Stimulated activated CD8-positive, alpha-beta memory T cell treated with anti-CD3 and anti-CD28 coated beads, Interleukin-12 subunit alpha, Interleukin-12 subunit beta, amount 100 ng/mL, for 1 hour (primary cell): ENCODE measurements around the gene PEX26.
"Not testable (repeated sequence)": the region's sequence is repeated elsewhere in the genome, so short reads cannot be mapped to it uniquely, and the experiment has no call there.

Source experiments
- DNase-seq: peaks from one replicate; pipeline ENCODE4 v3.0.0-alpha.2; 2020; ENCODE audit warnings: low read depth

Gene PEX26

GRCh38 chr22:18119409-18120110, 41.8 kb downstream of the PEX26 start:
- DNase-seq = no peak

- no peak for DNase-seq
Observed at GRCh38 chr22:18120857-18121256, 43.1 kb downstream of the PEX26 start.

- no peak for DNase-seq
Observed at GRCh38 chr22:18121506-18121905, 43.7 kb downstream of the PEX26 start.

- no peak for DNase-seq
Observed at GRCh38 chr22:18121954-18122554, 44.3 kb downstream of the PEX26 start.

GRCh38 chr22:18123476-18124025, 45.8 kb downstream of the PEX26 start:
- not testable (repeated sequence) for DNase-seq

GRCh38 chr22:18126606-18127005, 48.8 kb downstream of the PEX26 start:
- DNase-seq = no peak

- no peak for DNase-seq
Observed at GRCh38 chr22:18130018-18130417, 52.2 kb downstream of the PEX26 start.

GRCh38 chr22:18130699-18131429, 53.1 kb downstream of the PEX26 start:
- no peak for DNase-seq

GRCh38 chr22:18133452-18133851, 55.7 kb downstream of the PEX26 start:
- DNase-seq = no peak

GRCh38 chr22:18136563-18137320, 59.0 kb downstream of the PEX26 start:
- DNase-seq = no peak

GRCh38 chr22:18141004-18141403, 63.2 kb downstream of the PEX26 start:
- DNase-seq = not testable (repeated sequence)

GRCh38 chr22:18144105-18144504, 66.3 kb downstream of the PEX26 start:
- no peak for DNase-seq

- no peak for DNase-seq
Observed at GRCh38 chr22:18145676-18146388, 68.0 kb downstream of the PEX26 start.

GRCh38 chr22:18146389-18146753, 68.6 kb downstream of the PEX26 start:
- DNase-seq = no peak

GRCh38 chr22:18147791-18148190, 70.0 kb downstream of the PEX26 start:
- DNase-seq = no peak

GRCh38 chr22:18148293-18148965, 70.6 kb downstream of the PEX26 start:
- DNase-seq = no peak

GRCh38 chr22:18152519-18152918, 74.7 kb downstream of the PEX26 start:
- DNase-seq = no peak

- DNase-seq = no peak
Observed at GRCh38 chr22:18154821-18155390, 77.1 kb downstream of the PEX26 start.
